ENCODE data around the gene ATXN7L1.

ATXN7L1 gene

GRCh38 chr7:105662998-105663397, 213.4 kb downstream of the ATXN7L1 start:
- DNase-seq: peak; percentile 25

- DNase-seq: no peak
These were observed 214.8 kb downstream of the ATXN7L1 start for GRCh38 chr7:105661625-105662024.

- no peak for DNase-seq
These were observed 219.4 kb downstream of the ATXN7L1 start for GRCh38 chr7:105656922-105657521.

GRCh38 chr7:105655500-105656380, 220.7 kb downstream of the ATXN7L1 start:
- DNase-seq: peak; percentile 16

- no peak for DNase-seq
These were observed 221.3 kb downstream of the ATXN7L1 start for GRCh38 chr7:105655067-105655466.

- no peak for DNase-seq
These were observed 222.2 kb downstream of the ATXN7L1 start for GRCh38 chr7:105654095-105654686.

- DNase-seq: no peak
These were observed 222.9 kb downstream of the ATXN7L1 start for GRCh38 chr7:105653441-105654005.

GRCh38 chr7:105652359-105652993, 223.9 kb downstream of the ATXN7L1 start:
- DNase-seq: peak; percentile 54

- no peak for DNase-seq
These were observed 224.6 kb downstream of the ATXN7L1 start for GRCh38 chr7:105651798-105652197.

GRCh38 chr7:105650382-105650970, 225.9 kb downstream of the ATXN7L1 start:
- DNase-seq: no peak

GRCh38 chr7:105649727-105650381, 226.5 kb downstream of the ATXN7L1 start:
- no peak for DNase-seq

GRCh38 chr7:105648561-105649401, 227.6 kb downstream of the ATXN7L1 start:
- peak; percentile 93 for DNase-seq

GRCh38 chr7:105647591-105647990, 228.8 kb downstream of the ATXN7L1 start:
- peak; percentile 21 for DNase-seq

GRCh38 chr7:105644937-105645336, 231.5 kb downstream of the ATXN7L1 start:
- no peak for DNase-seq

- no peak for DNase-seq
These were observed 232.5 kb downstream of the ATXN7L1 start for GRCh38 chr7:105643851-105644250.

- DNase-seq: no peak
These were observed 233.0 kb downstream of the ATXN7L1 start for GRCh38 chr7:105643384-105643783.

- DNase-seq: no peak
These were observed 234.1 kb downstream of the ATXN7L1 start for GRCh38 chr7:105642264-105642663.

- DNase-seq: no peak
These were observed 235.2 kb downstream of the ATXN7L1 start for GRCh38 chr7:105640956-105641810.

- DNase-seq: no peak
These were observed 236.5 kb downstream of the ATXN7L1 start for GRCh38 chr7:105639667-105640493.
